Breast epithelium (tissue), 3 donors: Measurements from ENCODE around the gene LRFN4.

Experiments used
- CTCF ChIP-seq, 3 donors: fragments of 450-650 bp; IDR thresholded peaks; one replicate each; pipeline ENCODE4 v1.5.1; 2016 to 2017; ENCODE audit warnings: antibody characterized with exemption in 3 of 3, mild to moderate bottlenecking in 3 of 3, moderate library complexity in 3 of 3
- POLR2A ChIP-seq: fragments of 450-650 bp; IDR thresholded peaks from one replicate; pipeline ENCODE4 v1.6.1; 2016; ENCODE audit warnings: antibody characterized with exemption, mild to moderate bottlenecking, moderate library complexity
- POLR2AphosphoS5 ChIP-seq, 3 donors: sonication (generic); formaldehyde crosslinking; IDR thresholded peaks; one replicate each; pipeline ENCODE4 v1.6.1; 2017; ENCODE audit warnings: antibody characterized with exemption in 3 of 3

- TF ChIP-seq POLR2A (no peak), CTCF (IDR thresholded peaks at IDR 0.05) (no peak), POLR2AphosphoS5 (IDR thresholded peaks at IDR 0.05) (no peak)
Measured at GRCh38 chr11:66891851-66892660, 35.2 kb downstream of the LRFN4 start.
